ENCODE measurements around the gene HNRNPF.

Gene HNRNPF

GRCh38 chr10:43420369-43421200, 11.6 kb upstream of the HNRNPF start:
- DNase-seq, result no peak

DNA sequence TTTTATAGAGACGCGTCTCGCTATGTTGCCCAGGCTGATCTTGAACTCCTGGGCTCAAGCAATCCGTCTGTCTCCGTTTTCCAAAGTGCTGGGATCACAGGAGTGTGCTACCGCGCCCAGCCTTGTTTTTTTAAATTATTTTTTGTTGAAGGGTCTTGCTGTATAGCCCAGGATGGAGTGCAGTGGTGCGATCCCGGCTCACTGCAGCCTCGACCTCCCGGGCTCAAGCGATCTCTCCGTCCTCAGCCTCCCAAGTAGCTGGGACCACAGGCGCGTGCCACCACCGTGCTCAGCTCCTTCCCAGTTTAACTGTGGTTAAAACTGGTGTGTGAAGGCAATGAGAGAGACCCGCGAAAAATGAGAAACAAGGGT, 11.0 kb upstream of the HNRNPF start:
- no peak for DNase-seq

DNA sequence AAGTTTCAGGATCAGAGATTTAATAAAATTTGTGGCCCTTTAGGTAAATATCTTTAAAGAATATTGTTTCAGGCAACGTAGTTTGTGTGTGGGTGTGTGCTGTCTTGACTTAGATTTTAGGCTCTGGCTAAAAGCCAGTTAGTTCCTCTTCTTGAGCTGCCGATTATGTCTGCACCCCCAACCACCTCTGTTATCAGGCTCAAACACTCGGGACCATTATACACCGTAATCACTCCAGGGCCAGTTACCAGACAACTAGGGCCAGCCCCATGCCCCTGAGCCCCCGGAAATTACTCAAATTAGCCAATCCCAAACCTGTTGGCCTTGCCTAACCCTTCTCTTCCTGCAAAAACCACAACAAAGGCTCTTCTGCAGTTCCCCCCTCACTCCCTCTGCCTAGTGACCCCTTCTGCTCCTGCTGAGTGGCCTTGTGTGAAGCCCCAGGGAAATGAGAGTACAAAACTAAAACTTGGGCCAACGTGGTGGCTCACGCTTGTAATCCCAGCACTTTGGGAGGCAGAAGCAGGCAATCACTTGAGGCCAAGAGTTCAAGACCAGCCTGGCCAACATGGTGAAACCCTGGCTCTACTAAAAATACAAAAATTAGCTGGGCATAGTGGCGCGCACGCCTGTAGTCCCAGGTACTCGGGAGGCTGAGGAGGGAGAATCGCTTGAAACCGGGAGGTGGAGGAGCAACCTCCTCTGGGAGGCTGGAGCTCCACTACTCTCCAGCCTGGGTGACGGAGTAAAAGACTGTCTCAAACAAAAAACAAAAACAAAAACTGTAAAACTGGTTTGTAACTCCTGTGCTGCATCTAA, 9.2 kb upstream of the HNRNPF start:
- DNase-seq, result no peak

GRCh38 chr10:43415544-43415943, 6.6 kb upstream of the HNRNPF start:
- no peak for DNase-seq

- no peak for DNase-seq
These were observed 2.5 kb upstream of the HNRNPF start for GRCh38 chr10:43411536-43411935.

DNA sequence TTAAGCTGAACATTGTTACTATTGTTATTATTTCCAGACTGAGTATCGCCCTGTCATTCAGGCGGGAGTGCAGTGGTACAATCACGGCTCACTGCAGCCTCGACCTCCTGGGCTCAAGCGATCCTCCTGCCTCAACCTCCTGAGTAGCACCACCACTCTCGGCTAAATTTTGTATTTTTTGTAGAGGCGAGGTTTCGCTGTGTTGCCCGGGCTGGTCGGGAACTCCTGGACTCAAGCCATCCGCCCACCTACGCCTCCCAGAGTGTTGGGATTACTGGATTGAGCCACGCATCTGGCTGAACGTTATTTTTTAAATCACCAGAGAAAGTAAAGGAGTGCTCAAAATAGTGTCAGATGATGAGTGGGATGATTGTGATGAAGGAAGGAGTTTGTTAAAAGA, 1.4 kb upstream of the HNRNPF start:
- no peak for DNase-seq

DNA sequence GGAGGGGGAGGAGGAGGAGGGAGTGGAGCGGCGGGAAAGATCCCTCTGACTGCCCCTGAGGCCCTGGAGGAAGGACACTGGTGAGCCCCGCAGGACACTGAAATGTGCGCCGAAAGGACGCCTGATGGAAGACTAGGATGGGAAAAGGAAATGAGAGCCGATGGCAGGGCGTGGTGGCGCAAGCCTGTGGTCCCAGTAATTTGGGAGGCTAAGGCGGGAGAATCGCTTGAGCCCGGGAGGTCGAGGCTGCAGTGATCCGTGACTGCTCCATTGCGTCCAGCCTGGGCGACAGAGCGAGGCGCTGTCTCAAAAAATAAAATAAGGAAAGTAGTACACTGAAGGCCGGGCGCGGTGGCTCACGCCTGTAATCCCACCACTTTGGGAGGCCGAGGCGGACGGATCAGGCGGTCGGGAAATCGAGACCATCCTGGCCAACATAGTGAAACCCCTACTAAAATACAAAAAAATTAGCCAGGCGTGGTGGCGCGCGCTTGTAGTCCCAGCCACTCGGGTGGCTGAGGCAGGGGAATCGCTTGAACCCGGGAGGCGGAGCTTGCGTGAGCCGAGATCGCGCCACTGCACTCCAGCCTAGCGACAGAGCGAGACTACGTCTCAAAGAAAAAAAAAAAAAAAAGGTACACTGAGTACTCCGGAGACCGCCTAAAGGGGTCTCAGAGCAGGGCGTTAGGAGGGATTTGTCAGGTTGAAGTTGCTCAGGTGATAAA, 561 bp upstream of the HNRNPF start:
- no peak for DNase-seq

- DNase-seq, result no peak
These were observed 666 bp downstream of the HNRNPF start for GRCh38 chr10:43408331-43408709.

DNA sequence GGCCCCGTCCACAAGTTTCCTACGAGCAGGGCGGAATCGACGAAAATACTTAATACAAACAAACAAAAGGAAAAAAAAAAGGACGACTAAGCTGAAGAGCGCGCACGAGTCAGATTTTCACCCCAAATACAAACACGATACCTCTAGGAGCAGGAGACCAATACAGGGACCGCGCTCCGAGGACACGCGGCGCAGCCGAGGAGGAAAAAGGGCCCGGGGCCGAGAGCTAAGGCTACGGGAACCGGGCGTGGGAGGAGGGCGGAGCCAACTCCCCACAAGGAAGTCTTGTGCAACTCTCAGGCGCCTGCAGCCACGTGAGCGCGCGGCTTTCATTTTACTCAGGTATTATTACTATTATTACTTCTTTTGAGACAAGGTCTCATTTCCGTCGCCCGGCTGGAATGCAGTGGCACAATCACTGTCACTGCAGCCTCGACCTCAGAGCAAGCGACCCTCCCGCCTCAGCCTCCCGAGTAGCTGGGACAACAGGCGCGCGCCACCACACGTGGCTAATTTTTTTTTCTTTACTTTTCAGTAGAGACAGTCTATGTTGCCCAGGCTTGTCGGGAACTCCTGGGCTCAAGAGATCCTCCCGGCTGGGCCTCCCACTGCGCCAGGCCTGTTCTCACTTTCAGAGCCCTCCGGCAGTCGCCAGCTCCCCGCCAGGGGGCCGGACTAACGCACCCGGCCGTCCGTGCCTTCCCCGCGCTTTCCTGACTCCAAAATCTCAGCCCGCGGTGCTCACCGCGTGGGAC, 1.2 kb downstream of the HNRNPF start:
- DNase-seq, result no peak

DNA sequence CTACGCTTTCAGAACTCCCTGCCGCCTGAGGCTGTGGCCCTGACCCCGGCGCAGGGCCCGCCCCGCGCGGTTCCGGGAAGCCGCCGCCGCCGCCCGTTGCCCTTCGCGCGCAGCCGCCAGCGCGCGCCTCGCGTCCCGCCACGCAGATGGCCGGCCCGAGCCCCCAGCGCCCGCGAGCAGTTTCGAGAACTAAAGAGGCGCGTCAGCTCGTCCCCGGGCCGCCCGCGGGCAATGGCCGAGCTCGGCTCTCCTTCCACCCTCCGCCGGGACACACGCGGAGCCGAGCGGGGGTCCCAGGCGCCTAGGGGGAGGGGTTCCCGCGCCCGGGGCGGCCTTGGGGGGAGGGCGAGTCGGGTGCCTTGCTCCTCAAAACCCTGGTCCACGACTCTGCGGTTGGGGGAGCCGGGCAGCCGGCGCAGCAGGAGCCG, 1.8 kb downstream of the HNRNPF start:
- no peak for DNase-seq

- no peak for DNase-seq
These were observed 4.3 kb downstream of the HNRNPF start for GRCh38 chr10:43404704-43405084.

DNA sequence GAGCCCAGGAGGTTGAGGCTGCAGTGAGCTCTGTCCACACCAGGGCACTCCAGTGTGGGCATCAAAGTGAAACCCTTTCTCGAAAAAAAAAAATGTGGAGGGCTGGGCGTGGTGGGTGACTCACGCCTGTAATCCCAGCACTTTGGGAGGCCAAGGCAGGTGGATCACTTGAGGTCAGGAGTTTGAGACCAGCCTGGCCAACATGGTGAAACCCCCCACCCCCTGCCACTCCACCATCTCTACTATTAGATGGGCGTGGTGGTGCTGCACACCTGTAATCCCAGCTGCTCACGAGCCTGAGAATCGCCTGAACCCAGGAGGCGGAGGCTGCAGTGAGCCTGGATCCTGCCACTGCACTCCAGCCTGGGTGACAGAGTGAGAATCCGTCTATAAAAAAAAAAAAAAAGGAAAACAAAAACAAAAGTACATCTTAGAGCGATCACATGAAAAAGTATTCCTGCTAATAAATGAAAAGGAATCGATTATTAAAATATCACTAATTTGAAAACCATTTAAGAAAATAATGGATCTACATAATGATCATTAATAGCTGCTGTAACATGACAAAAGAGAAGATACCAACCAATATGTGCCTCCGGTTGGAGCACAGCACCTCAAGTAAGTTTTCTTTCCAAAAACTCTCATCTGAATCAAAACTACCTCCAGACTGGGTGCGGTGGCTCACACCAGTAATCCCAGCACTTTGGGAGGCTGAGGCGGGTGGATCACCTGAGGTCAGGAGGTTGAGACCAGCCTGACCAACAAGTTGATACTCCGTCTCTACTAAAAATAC, 4.9 kb downstream of the HNRNPF start:
- DNase-seq, result no peak

GRCh38 chr10:43402880-43403452, 6.0 kb downstream of the HNRNPF start:
- DNase-seq, result no peak

DNA sequence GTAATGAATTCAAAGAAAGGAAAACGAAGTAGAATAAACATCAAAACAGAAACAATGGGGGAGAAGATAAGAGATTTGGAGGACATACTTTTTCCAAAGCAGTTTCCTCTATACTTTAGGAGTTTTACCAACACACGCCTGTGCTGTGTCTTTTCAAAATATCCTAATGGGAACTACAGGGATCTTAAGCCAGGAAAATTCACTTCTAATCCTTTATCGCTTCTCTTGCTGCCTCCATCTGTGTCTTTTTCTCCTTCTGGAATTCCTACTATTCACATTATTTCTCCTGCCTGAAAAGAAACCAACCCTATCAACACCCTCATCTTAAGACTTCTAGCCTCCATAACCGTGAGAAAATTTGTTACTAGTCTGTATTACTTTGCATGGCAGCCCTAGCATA, 6.8 kb downstream of the HNRNPF start:
- no peak for DNase-seq

DNA sequence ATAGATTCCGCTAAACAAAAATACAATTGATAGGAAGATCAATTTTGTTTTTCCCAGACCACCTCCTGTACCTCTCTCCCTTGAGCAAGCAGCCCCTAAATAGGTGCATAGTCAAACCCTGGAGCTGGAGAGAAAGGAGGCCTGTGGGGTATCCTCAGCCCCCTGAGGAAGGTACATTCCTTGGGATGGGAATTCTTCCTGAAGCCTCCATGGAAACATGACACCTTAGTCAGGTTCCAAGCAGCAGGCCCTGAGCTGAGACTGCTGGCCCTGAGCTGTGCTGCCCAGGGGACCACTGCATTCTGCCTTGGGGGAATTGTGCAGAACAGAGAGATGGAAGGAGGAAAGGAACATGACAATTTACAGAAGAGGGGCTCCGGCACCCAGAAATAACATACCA, 7.4 kb downstream of the HNRNPF start:
- no peak for DNase-seq

GRCh38 chr10:43399320-43400310, 9.4 kb downstream of the HNRNPF start:
- no peak for DNase-seq

GRCh38 chr10:43398939-43399319, 10.1 kb downstream of the HNRNPF start:
- DNase-seq, result no peak

DNA sequence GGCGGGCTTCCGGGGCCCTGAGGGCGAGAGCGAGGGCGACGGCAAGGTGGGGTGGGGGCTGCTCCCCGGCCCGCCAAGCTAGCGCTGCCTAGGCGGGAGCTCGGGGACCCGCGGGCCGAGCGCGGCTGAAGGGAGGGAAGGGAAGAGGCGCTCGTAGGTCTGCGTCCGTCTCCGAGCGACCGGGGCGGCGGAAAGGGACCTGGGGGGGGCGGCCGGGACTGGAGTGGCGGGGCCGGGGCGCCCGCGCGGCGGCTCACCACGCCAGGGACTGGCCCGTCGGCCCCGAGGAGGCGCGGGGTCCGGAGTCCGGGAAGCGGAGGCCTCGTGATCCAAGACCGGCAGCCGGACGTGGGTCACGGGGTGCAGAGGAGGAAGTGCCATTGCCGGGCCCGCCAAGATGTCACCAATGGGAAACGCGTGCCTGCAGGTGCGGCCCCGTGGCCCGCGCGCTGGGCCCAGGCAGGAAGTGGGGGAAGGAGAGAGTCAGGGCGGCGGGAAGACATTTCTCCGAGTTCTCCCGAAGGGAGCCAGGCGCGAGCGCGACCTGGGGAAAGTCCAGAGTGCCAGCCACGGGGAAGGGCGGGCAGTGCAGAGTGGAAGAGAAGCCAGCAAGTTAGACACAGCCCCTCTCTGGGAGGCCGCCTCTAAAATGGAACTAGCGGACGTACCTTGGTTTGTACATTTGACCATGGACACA, 11.9 kb downstream of the HNRNPF start:
- DNase-seq, result no peak

GRCh38 chr10:43396061-43396927, 12.7 kb downstream of the HNRNPF start:
- DNase-seq, result peak; percentile 10
